GM19193 (cell line): ENCODE measurements around the gene PPP1R3E.

ENCODE experiments used
- POLR2A ChIP-seq: IDR thresholded peaks from 4 replicates; pipeline ENCODE4 v1.6.1; 2011; ENCODE audit not compliant: insufficient read depth, insufficient read length; ENCODE audit errors: extremely low read depth

Gene PPP1R3E

DNA sequence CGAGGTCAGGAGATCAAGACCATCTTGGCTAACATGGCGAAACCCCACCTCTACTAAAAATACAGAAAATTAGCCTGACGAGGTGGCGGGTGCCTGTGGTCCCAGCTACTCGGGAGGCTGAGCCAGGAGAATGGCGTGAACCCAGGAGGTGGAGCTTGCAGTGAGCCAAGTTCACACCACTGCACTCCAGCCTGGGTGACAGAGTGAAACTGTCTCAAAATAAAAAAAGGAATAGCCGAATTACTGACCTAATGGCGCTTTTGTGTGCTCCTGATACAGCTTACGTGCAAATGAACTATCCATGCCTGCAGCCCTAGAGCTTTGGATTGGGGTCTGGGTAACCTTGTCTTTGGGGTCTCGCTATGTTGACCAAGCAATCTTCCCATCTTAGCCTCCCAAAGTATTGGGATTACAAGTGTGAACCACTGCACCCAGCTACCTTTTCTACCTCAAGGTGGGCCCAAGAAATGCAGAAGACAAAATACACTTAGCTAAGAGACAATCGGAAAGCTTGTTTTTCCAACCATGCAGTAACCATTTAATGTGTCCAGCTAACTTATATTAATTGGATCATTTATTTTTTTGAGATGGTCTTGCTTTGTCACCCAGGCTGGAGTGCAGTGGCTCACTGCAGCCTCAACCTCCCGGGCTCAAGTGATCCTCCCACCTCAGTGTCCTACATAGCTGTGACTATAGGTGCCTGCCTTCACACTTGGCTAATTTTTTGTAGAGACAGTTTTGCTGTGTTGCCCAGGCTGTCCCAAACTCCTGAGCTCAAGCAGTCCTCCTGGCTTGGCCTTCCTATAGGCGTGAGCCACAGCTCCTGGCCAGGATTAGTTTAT, 24.1 kb upstream of the PPP1R3E start:
- TF ChIP-seq POLR2A: peak; percentile 39

- TF ChIP-seq POLR2A: no peak
Measured at GRCh38 chr14:23324993-23325392, 22.3 kb upstream of the PPP1R3E start.

- TF ChIP-seq POLR2A: no peak
Measured at GRCh38 chr14:23324455-23324846, 21.8 kb upstream of the PPP1R3E start.

- no peak for TF ChIP-seq POLR2A
Measured at GRCh38 chr14:23323838-23324454, 21.3 kb upstream of the PPP1R3E start.

- TF ChIP-seq POLR2A: no peak
Measured at GRCh38 chr14:23322568-23323517, 20.2 kb upstream of the PPP1R3E start.

GRCh38 chr14:23321572-23322547, 19.2 kb upstream of the PPP1R3E start:
- TF ChIP-seq POLR2A: peak; percentile 32

- TF ChIP-seq POLR2A: peak; percentile 73
Measured at GRCh38 chr14:23320584-23321571, 18.2 kb upstream of the PPP1R3E start, which contains the start of gene PABPN1. Gene PABPN1, plus strand, starts transcription at chr14:23321457. Its CDS starts 13 bp downstream, at chr14:23321470.

GRCh38 chr14:23319746-23320583, 17.3 kb upstream of the PPP1R3E start:
- no peak for TF ChIP-seq POLR2A

GRCh38 chr14:23316300-23316699, 13.6 kb upstream of the PPP1R3E start:
- TF ChIP-seq POLR2A: no peak

DNA sequence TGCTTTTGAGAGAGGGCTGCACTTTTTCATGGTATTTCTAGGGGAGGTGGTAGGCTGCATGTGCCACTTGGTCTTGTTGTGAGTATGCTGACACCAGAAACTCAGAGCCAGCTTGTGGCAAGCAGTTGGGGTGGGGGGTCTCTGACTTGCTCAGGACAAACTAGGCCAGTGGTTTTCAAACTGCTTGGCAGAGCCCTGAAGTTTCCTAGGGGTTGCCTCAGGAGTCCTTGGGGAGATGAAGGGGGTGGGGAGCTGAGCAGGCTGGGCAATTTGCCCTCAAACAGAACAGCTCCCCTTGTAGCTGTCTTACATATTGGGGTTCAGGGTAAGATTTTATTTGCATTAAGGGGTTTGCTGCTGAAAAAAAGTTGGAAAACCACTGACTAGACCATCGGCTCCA, 7.9 kb upstream of the PPP1R3E start:
- no peak for TF ChIP-seq POLR2A

DNA sequence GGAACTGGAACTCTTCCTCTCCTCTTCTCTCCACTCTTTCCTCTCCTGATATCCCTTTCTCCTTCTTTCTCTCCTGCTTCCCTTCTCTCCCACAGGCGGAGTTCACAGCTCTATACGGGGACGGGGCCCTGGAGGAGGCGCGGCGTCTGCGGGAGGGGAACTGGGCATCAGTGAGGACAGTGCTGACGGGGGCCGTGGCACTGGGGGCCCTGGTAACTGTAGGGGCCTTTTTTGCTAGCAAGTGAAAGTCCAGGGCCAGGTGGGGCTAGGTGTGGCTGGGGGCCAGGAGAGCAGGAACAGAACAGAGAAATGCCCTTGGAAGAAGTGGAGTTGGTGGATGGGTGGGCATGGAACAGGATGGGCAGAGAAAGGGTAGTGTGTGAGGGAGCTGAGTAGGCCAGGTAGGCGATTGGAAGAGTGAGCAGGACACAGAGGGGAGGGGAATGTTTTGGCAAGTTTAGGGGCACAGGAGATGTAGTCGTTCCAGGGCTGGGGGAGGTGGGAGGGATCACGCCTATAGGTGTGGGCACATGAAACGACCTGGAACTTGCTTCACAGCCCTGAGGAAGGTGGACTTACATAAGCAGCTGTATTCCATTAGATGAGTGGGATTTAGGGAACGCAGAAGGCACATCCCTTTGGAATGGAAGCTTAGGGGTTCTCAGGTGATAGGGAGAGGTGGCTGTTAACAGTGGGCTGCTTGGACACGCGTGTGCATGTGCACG, 6.2 kb upstream of the PPP1R3E start:
- no peak for TF ChIP-seq POLR2A
